ENCODE measurements around the gene TIMELESS.

DNA sequence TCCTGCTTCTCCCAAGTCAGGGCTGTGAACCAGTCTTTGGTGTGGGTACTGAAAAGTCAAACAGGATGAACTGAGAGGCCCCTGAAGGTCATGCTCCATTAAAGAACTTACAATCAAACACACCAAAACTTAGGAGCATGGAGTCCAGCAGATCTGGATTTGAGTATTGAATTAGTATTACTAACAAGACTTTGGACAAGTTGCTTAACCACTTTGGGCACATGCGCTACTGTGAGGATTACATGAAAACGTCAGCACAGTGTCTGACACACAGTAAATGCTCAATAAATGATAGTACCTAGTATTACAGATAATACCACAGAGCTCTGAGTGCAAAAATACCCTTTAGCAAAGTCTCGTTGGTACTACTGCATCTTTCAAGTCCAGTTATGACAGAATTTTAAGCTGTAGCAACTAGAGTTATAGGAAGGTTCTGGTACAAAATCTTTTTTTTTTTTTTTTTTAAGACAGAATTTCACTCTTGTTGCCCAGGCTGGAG is 23.2 kb downstream of the TIMELESS start:
- TF ChIP-seq POLR2A (IDR thresholded peaks at IDR 0.05) (no peak), POLR2AphosphoS5 (IDR thresholded peaks at IDR 0.05) (no peak)
- TF ChIP-seq, protein P1, sequence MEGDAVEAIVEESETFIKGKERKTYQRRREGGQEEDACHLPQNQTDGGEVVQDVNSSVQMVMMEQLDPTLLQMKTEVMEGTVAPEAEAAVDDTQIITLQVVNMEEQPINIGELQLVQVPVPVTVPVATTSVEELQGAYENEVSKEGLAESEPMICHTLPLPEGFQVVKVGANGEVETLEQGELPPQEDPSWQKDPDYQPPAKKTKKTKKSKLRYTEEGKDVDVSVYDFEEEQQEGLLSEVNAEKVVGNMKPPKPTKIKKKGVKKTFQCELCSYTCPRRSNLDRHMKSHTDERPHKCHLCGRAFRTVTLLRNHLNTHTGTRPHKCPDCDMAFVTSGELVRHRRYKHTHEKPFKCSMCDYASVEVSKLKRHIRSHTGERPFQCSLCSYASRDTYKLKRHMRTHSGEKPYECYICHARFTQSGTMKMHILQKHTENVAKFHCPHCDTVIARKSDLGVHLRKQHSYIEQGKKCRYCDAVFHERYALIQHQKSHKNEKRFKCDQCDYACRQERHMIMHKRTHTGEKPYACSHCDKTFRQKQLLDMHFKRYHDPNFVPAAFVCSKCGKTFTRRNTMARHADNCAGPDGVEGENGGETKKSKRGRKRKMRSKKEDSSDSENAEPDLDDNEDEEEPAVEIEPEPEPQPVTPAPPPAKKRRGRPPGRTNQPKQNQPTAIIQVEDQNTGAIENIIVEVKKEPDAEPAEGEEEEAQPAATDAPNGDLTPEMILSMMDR (IDR thresholded peaks at IDR 0.05) = no peak

All from prostate gland (tissue), 2 donors.